Duodenal mucosa (tissue), 2 donors: ENCODE data around the gene CRB2.

Experiments
- H3K27ac ChIP-seq: one replicate; pipeline ENCODE4 v1.7.0; 2013; ENCODE audit warnings: low read depth, low read length
- H3K27me3 ChIP-seq, 2 donors: one replicate each; pipeline ENCODE4 v1.7.0; 2013; ENCODE audit warnings: low read length in 2 of 2, control low read depth in 1 of 2; ENCODE audit not compliant: insufficient read depth in 2 of 2, control insufficient read depth in 1 of 2
- H3K36me3 ChIP-seq, 2 donors: one replicate each; pipeline ENCODE4 v1.7.0; 2013; ENCODE audit warnings: low read length in 2 of 2, control low read depth in 1 of 2; ENCODE audit not compliant: insufficient read depth in 2 of 2, control insufficient read depth in 1 of 2
- H3K4me1 ChIP-seq, 2 donors: one replicate each; pipeline ENCODE4 v1.7.0; 2013; ENCODE audit warnings: low read length in 2 of 2, control low read depth in 1 of 2; ENCODE audit not compliant: insufficient read depth in 2 of 2, control insufficient read depth in 1 of 2
- H3K4me3 ChIP-seq, 2 donors: one replicate each; pipeline ENCODE4 v1.7.0; 2013; ENCODE audit warnings: low read length in 2 of 2, low read depth in 1 of 2
- H3K9ac ChIP-seq, 2 donors: one replicate each; pipeline ENCODE4 v1.7.0; 2013; ENCODE audit warnings: low read length in 2 of 2, low read depth in 1 of 2
- H3K9me3 ChIP-seq, 2 donors: one replicate each; pipeline ENCODE4 v1.7.0; 2013; ENCODE audit warnings: low read length in 2 of 2, control low read depth in 1 of 2; ENCODE audit not compliant: control insufficient read depth in 1 of 2

Gene CRB2

DNA sequence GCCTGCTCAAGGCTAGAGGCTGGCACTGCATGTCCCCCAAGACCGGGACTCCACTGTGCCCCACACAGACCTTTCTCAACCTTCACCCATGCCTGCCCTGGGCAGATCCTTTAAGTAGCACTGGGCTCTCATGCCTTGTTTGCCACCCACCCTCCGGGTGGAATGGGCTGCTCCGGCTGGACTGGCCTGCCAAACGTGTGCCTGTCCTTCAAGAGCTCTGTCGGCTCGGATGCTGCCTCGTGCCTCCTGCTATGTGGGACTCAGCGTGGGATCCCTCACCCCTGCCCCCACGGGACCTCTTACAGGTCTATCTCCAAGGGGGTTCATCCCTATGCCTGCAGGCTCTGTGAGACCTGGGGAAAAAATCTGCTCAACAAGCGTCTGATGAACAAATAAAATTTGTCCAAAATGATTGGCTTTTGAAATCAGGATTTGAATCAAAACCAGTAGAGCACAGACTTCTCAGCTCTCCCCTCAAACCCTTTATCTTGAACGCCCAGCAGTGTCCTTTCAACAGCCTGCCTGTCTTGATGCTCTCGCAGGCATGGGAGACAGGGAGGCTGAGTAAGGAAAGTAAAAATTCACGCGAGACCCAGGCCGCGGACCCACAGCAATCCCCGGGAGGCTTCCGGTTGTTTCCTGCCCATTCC is 56.3 kb downstream of the CRB2 start:
- H3K9me3 ChIP-seq, result no peaks in the 10 kb centered on the region
- H3K4me1 ChIP-seq, result no peaks in the 10 kb centered on the region
- no peak overlapping the region for H3K4me3 ChIP-seq
- peaks cover 0 to 12% of the 10 kb centered on the region in 2 donors for H3K36me3 ChIP-seq
- no peak overlapping the region for H3K27ac ChIP-seq
- no peak overlapping the region for H3K9ac ChIP-seq
- H3K27me3 ChIP-seq, result no peaks in the 10 kb centered on the region

DNA sequence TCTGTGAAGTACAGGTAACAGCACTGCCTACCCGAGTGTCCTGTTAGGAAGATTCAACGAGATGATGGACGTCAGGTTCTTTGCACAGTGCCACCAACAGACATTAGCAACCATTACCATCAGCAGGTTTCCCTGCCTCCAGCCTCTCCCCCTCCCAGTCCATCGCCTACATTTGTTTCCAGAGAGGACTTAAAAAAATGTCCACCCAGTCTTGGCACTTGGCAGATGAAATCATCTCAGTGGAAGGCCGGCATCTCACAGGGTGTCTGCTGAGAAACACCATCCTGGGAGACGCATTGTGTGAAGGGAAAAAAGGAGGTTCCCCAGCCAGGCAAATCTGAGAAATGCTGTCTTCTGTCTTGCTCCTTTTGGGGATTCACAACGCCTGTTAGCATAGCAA is 58.2 kb downstream of the CRB2 start:
- H3K9me3 ChIP-seq, result no peaks in the 10 kb centered on the region
- H3K36me3 ChIP-seq, result peaks cover 0 to 12% of the 10 kb centered on the region in 2 donors
- no peak overlapping the region for H3K4me3 ChIP-seq
- no peaks in the 10 kb centered on the region for H3K27me3 ChIP-seq
- no peak overlapping the region for H3K9ac ChIP-seq
- no peaks in the 10 kb centered on the region for H3K4me1 ChIP-seq
- no peak overlapping the region for H3K27ac ChIP-seq

DNA sequence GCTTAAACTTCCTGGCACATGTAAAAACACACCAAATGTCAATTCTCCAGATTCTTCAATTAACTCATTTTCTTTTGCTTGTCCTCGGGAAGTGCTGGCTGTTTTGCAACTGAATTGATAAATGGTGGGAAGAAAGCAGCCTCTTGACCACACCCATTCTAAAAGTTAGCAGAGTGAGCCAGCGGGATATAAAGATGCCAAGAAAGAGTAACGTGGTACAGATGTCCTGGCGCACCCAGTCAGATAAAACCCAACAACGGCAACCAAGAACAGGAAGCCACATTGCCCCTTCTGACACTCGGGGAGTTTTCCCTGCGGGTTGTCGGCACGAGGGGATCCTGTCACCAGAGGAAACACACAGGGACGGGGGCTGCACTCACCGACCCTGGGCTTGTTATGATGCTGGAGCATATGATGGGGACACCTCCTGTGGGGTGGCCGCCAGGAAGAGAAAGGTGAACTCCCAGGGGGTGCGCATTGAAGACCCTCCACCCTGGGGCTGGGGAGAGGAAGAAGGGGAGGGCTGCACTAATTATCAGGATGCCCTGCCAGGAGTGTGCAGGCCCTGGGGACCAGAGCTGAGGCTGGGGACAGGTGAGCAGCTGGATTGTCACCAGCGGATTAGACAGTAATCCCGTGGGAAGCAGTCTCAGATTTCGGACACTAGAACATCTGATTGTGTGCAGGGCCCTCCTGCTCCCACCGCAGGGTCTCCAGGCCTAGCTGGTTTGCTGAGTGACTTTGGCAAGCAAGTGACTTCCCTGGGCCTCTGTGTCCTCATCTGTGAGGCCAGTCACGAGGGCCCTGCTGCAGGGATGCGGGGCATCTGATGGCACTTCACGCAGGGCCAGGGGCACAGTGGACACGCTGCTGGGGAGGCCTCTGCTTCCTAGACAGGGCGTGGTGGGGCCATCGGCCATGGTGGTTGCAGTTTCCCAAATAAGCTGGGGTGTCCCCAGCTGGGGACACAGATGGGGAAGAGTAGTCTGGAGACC is 59.2 kb downstream of the CRB2 start:
- peaks cover 3 to 20% of the 10 kb centered on the region in 2 donors for H3K36me3 ChIP-seq
- H3K4me3 ChIP-seq, result no peak overlapping the region
- H3K27me3 ChIP-seq, result no peaks in the 10 kb centered on the region
- no peak overlapping the region for H3K27ac ChIP-seq
- no peak overlapping the region for H3K9ac ChIP-seq
- no peaks in the 10 kb centered on the region for H3K9me3 ChIP-seq
- H3K4me1 ChIP-seq, result no peaks in the 10 kb centered on the region

DNA sequence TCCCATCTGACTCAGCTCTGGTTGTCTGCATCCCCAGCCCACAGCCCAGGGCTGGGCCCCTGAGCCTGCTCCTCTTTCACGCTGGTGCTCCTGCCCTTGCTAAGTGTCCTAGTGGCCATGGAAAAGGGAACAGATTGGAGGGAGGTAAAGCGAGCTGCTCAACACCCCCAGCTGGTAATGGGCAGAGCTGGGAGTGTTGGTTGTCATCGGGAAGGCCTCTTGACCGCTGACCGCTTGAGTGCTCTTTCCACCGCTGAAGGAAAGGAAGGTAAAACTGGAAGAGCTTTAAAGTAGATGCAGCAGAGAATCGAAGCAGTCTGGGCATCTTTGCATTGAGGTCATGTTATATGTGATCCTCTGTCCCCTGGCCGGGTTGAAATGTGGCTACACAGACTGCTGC is 60.2 kb downstream of the CRB2 start:
- no peaks in the 10 kb centered on the region for H3K27me3 ChIP-seq
- H3K27ac ChIP-seq, result no peak overlapping the region
- peaks cover 3 to 14% of the 10 kb centered on the region in 2 donors for H3K36me3 ChIP-seq
- no peak overlapping the region for H3K9ac ChIP-seq
- no peaks in the 10 kb centered on the region for H3K4me1 ChIP-seq
- no peaks in the 10 kb centered on the region for H3K9me3 ChIP-seq
- H3K4me3 ChIP-seq, result no peak overlapping the region

DNA sequence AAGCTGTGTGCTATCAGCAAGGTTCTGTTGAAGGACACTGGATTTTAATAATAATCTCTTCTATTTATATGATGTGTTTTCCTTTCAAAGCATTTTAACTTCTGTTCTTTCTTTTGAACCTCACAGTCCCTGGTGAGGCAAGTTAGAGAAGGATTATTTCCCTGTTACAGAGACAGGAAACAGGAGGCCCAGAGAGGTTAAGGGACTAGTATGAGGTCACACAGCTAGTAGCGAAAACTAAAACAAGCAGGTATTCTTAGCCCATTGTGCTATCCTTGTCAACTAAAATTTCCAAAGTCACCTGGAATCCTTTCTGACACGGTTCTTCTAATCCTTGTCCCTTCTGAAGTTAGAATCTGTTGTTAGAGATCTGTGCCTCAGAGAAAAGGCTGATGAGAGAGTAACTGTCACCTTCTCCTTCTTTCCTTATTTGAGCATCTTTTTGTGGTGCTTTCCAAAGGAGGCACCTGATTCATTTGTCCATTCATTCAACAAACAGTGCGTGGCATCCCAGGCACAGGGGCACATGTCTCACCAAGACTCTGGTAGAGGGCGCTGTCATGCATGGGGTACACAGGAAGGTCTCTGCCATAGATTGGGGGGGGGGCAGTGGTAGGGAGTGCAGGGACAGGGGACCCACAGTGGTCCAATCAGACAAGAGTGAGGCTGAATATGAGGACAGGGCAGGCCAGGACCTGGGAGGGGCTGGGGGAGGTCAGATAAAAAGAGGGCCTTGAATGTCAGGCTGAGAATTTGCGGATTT is 61.5 kb downstream of the CRB2 start:
- no peaks in the 10 kb centered on the region for H3K27me3 ChIP-seq
- H3K9ac ChIP-seq, result no peak overlapping the region
- H3K4me1 ChIP-seq, result no peaks in the 10 kb centered on the region
- H3K36me3 ChIP-seq, result peaks cover 3 to 12% of the 10 kb centered on the region in 2 donors
- H3K27ac ChIP-seq, result no peak overlapping the region
- no peak overlapping the region for H3K4me3 ChIP-seq
- H3K9me3 ChIP-seq, result no peaks in the 10 kb centered on the region

DNA sequence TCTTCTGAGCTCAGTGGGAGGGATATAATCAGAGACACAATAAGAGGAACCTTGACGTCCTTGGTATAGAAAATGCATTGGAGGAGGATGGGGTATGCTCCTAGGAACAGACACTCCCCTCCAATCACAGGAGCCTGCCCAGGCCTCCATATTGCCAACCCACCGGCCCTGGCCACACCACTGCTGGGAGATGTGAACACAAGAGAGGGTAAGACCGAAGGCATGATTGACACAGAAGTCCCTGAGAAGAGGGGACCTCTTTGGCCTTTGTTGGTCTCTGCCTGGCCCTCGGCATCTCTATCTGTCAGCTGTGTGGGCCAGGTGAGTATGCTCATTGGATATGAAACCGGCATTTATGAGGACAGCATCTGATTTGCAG is 62.0 kb downstream of the CRB2 start:
- Histone ChIP-seq H3K4me3 (no peak overlapping the region), H3K9me3 (no peaks in the 10 kb centered on the region), H3K27ac (no peak overlapping the region), H3K4me1 (no peaks in the 10 kb centered on the region), H3K27me3 (no peaks in the 10 kb centered on the region), H3K9ac (no peak overlapping the region), H3K36me3 (peaks cover 3 to 12% of the 10 kb centered on the region in 2 donors)

DNA sequence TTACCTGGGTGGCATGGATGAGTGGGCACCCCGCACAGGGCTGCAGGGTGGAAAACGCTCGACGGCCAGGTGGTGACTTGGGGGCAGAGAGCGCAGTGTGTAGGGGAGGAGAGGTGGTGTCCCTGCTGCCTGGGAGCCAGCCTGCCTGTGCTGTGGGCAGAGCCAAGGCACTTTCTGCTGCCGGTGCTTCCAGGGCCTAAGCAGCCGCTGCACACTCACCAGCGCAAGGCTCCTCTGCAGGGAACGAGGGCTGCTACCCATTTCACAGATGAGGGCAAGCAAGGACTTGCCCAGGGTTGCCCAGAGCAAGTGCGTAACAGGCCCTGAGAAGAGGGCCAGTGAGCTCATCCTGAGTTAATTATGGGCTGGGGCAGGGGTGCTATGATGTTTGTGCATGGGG is 62.5 kb downstream of the CRB2 start:
- no peaks in the 10 kb centered on the region for H3K27me3 ChIP-seq
- H3K9ac ChIP-seq, result no peak overlapping the region
- no peak overlapping the region for H3K27ac ChIP-seq
- H3K4me3 ChIP-seq, result no peak overlapping the region
- no peaks in the 10 kb centered on the region for H3K4me1 ChIP-seq
- H3K36me3 ChIP-seq, result peaks cover 3 to 16% of the 10 kb centered on the region in 2 donors
- no peaks in the 10 kb centered on the region for H3K9me3 ChIP-seq

DNA sequence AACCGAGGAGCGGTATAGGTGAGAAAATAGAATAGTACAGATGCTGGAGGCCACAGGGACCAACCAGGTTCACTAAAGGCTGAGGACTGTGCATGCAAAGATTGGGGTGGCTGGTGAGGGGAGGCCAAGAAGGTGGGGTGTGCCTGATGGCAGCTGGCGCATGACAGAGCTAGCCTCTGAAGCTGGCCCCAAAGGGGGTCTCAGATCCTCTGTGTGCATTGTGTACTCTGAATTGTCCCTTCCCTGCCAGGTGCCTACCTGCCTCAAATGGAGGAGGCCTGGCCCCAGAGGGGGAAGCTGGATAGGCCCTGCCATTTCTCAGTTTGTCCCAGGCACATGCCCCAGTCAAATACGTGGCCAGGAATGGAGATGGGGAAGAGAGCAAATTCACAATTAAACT is 63.1 kb downstream of the CRB2 start:
- Histone ChIP-seq H3K27me3 (no peaks in the 10 kb centered on the region), H3K27ac (no peak overlapping the region), H3K9ac (no peak overlapping the region), H3K9me3 (no peaks in the 10 kb centered on the region), H3K4me1 (no peaks in the 10 kb centered on the region), H3K4me3 (no peak overlapping the region), H3K36me3 (peaks cover 3 to 16% of the 10 kb centered on the region in 2 donors)

DNA sequence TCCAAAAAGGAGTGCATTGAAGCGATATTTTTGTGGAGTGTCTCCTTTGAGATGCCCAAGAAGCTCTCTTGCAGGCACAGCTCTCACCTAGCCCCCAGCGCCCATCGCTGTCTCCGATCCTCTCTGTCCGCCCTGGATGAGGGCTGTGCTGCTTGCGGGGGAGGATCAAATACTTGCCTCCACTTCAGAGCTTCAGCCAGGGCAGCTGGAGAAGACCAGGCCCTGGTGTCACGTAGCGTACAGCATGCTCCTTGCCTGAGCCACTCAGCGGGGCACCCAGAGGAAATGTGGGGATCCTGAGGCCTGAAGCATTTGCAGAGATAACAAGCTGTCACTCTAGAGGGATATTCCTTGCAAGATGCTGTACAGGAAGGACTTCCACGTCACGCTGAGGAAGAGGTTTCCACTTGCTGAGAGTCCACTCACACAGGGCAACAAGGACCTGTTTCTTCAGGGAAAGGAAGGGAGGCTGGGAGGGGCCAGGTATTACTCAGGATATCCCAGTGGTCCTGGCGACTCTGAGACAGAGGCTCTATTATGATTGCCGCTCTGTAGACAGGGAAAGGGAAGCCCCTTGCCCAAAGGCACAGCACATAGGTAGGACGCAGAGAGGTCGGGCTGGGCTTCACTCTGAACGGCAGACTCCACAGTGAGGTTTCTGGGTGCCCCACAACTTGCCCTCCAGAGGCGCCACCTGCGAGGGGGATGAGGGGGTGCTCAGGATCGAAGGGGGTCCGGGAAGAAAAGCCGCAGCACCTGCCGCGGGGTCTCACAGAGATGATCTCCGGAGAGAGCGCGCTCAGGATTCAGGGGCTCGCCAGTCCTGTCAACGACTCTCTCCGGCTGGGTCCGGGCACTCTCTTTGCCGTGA is 64.0 kb downstream of the CRB2 start:
- H3K9ac ChIP-seq, result no peak overlapping the region
- no peaks in the 10 kb centered on the region for H3K27me3 ChIP-seq
- H3K36me3 ChIP-seq, result peaks cover 3 to 16% of the 10 kb centered on the region in 2 donors
- no peak overlapping the region for H3K4me3 ChIP-seq
- no peaks in the 10 kb centered on the region for H3K9me3 ChIP-seq
- no peak overlapping the region for H3K27ac ChIP-seq
- H3K4me1 ChIP-seq, result no peaks in the 10 kb centered on the region
